HuH-7.5 (cell line): ENCODE measurements around the gene TESK2.
A peak's percentile ranks its signal among the peaks of the same experiment; 100 is the strongest.
"Not testable (repeated sequence)": the region's sequence is repeated elsewhere in the genome, so short reads cannot be mapped to it uniquely, and the experiment has no call there.

Source experiments
- DNase-seq: peaks from one replicate; pipeline ENCODE4 v3.0.0; 2011; ENCODE audit warnings: low spot score

The TESK2 gene

DNA sequence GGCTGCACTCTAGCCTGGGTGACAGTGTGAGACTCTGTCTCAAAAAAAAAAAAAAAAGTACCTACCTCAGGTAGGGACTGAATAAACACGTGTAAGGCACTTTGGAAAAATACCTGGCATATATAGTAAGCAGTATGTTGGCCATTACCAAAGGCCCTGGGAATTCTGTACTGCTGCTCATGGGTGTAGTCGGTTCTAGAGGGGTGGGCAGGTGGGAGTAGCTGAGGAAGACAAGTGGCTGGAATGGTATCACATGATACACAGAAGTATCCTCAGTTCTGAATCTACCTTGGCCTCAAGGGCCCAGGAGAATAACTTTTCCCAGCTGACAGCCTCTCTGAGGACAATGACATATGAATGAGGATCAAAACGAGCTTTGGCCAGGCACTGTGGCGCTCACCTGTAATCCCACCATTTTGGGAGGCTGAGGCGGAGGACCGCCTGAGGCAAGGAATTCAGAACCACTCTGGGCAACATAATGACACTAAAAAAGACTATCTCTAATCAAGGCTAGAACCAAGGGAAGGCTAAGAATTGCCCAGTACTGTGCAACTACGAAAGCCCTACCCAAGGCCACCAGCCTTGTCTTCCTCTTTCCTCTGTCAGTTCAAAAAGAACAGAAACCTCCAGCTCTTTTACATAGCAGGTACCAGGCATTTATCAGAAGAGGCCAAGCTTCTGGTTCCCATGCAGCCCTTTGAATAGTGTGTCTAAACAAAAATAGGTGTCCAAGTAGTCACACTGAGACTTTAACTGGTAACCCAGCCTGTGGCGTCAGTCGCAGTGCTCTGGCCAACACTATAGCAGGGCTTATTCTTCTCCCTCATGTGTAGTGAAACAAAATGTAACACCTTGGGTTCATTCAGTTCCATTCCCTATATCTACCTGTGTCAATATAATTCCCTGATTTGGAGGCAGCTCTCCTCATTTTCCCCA lies 19.3 kb upstream of the TESK2 start:
- DNase-seq: no peak

DNA sequence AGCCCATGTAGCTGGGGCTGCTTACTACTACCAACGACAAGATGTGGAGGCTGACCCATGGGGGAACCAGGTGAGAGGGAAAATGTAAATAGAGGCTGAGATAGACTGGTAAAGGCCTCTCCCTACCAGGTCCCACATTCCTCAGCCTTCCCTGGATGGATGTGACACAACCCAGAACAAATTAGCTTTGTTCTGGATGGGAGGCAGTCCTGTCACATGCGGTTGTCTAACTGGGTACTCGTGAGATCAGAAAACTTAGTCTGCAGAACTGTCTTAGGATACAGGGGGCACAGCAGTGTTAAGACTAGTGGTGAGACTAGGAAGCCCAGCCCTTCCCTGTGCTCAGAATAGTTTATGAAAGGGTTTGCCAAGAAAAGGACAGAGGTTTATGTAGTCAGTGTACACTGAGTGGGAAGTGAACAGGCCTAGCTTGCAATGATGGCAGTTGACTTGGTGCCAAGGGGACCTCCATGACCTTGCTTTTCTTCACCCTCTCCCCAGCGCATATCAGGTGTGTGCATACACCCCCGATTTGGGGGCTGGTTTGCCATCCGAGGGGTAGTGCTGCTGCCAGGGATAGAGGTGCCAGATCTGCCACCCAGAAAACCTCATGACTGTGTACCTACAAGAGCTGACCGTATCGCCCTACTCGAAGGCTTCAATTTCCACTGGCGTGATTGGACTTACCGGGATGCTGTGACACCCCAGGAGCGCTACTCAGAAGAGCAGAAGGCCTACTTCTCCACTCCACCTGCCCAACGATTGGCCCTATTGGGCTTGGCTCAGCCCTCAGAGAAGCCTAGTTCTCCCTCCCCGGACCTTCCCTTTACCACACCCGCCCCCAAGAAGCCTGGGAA lies 17.6 kb upstream of the TESK2 start:
- DNase-seq: no peak

DNA sequence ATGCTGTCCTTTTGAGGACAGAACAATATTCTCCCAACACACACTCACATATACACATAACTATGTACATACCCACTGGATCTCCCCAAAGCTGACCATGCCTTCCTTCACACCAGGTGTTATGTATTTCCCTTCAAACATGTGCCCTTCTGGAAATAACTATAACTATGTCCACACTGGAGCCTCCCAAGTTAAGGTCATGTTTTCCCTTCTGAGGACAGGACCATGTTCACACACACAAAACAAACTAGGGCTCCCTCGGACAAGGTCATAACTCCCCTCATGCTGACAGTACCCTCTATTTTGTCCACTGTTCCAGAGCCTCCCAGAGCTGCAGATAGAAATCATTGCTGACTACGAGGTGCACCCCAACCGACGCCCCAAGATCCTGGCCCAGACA lies 16.9 kb upstream of the TESK2 start:
- no peak for DNase-seq

DNA sequence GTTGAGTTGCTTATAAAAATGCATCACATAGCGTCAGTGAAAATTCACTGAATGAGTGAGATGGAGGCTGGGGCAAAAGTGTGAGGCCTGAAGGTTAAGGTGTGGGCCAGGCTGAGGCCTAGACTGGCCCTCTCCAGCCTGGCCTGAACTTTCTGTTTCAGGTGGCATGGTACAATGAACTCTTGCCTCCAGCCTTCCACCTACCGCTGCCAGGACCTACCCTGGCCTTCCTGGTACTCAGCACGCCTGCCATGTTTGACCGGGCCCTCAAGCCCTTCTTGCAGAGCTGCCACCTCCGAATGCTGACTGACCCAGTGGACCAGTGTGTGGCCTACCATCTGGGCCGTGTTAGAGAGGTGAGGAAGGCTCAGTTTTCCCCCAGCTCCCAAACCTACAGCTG lies 16.2 kb upstream of the TESK2 start:
- no peak for DNase-seq

DNA sequence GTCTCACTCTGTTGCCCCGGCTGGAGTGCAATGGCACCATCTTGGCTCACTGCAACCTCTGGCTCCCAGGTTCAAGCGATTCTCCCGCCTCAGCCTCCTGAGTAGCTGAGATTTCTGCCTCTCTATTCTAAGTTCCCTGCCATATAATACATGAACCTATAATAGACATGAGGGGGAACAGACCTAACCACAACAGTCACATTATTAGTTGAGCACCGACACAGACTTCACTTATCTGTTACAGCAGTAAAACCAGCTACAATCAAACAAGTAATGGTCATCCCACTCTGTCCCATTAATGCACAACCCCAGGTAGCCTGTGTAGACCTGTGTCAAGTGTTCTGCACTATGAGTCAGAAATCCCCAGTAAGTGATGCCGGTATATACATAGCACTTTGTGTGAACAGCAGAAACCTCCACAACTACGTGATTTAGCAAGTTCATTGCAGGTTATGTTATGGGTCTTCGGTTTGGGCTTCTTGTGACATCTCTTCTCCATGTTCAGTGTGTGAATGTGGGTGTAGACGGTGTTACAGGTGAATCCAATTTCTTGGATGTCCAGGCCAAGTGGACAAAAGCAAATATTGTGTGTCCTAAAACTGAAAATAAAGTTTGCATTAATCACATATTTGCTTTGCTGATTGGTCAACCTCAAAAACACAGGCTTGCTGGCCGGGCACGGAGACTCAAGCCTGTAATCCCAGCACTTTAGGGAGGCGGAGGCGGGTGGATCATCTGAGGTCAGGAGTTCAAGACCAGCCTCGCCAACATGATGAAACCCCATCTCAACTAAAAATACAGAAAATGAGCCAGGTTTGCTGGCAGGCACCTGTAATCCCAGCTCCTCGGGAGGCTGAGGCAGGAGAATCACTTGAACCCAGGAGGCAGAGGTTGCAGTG lies 12.7 kb upstream of the TESK2 start:
- no peak for DNase-seq

DNA sequence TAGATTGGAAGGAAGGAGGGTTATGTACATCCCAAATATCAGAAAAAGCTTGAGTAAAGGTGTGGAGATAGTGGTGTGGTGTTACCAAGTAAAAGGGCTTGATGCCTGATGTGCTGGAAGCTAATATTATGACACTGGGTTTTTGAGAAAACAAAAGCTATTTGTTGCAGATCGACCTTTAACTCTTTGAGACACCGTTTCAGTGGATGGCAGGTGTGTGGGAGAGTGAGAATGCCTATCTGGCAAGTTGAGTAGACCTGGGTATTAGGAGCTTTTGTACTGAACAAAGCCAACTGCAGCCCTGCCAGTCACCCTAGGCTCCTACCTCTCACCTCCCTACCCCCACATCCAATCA lies 10.5 kb upstream of the TESK2 start:
- DNase-seq: no peak

DNA sequence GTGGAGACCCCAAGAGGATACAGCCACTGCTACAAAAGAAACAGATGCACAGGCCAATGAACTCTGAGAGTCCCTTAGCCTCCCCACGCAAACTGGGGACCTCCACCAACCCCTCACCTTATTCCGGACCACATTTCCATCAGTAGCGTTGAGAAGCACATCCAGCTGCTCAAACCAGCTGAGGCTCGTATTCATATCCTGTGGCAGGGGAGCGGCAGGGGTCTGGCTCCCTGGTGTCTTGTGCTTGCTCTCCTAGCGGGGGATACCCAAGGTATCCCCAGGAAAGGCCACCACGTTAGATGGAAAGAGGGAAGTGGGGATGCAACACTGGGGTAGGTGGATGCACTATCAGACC lies 8.4 kb upstream of the TESK2 start:
- no peak for DNase-seq

DNA sequence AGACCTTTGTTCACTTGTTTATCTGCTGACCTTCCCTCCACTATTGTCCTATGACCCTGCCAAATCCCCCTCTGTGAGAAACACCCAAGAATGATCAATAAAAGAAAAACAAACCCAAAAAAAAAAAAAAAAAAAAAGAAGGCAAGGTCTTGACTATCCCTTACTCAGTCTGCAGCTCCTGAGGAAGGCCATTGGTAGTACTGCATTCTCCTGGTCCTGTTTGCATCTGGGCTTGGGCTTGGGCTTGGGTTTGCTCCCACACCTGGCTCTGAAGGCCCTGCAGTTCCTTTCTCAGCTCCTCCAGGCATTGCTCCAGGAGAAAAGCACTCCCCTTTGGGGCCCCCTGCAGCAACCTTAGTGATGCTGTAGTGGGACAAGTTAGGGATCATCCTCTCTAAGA lies 7.3 kb upstream of the TESK2 start:
- no peak for DNase-seq

DNA sequence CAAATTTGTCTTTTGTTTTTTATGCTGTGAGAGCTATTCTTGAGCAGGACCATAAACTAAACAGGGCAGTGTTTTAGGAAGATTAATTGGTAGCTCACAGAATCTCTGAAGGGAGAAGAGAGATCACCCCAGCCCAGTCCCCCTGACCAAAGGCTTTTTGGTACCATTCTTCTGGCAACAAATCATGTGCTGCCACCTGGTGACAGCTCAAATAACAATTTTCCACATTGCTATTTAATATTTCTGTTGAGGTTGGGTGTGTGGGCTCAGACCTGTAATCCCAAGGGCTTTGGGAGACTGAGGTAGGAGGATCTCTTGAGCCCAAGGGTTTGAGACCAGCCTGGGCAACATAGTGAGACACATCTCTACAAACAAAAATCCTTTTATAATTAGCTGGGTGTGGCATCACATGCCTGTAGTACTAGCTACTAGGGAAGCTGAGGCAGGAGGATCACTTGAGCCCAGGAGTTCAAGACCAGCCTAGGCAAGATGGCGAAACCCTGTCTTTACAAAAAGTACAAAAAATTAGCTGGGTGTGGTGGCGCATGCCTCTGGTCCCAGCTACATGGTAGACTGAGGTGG lies 2.2 kb upstream of the TESK2 start:
- peak; percentile 63 for DNase-seq

DNA sequence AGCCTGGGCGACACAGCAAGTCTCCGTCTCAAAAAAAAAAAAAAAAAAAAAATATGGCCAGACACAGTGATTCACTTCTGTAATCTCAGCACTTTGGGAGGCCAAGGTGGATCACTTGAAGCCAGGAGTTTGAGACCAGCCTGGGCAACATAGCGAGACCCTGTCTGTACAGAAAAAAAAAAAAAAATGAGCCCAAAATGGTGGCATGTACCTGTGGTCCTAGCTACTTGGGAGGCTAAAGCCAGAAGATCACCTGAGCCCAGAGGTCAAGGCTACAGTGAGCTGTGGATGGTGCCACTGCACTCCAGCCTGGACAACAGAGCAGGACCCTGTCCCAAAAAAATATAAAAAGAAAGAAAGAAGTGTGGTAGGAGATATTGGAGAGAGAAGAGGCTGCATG lies 1.7 kb upstream of the TESK2 start:
- DNase-seq: no peak

DNA sequence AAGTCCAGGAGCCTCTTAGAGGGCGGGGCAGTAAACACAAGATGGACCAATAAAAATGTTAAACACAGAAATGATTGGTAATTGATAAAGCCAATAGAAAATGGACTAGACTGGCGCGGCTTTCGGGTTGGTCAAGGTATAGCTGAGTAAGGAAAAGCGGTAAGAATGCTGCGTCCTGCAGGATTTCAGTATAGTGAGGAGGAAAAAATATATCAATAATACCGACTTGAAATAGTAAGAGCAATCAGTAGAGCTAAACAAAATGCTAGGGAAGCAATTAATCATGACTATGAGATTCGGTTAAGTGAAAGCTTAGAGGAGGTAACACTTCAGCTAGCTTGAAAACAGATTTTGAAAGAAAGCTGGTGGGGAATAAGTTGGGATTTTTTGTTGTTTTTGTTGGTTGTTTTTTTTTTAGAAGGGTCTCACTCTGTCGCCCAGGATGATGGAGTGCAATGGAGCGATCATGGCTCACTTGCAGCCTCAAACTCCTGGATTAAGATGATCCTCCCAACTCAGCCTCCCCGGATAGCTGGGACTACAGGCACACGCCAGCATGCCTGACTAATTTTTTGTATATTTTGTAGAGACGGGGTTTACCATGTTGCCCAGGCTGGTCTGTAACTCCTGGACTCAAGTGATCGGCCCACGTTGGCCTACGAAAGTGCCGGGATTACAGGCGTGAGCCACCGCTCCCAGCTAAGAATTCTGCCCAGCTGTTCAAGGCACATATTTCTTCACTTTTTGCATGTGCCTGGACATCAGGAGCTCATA lies 711 bp upstream of the TESK2 start:
- no peak for DNase-seq

DNA sequence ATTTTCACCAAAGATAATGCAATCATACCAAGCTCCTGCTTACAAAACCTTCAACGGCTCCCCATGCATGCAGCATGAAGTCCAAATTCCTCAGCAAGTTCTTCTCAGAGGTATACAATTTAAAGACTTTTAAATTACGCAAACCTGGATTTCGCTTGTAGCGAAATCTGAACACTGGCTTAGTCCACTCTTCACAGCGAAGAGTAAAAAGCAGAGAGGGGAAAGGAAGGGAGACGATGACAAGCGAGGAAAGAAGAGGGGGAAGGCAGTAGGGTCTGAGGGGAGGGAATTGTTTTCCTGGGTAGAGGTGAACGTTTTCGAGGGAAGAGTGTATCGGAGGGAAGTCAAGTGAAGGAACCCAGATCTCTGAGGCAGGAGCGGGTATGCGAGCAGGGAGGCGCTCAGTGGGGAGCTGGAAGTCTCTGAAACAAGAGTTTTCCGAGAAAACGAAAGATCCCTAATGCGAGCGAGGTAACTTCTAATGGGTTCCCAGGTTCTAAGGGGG lies 790 bp downstream of the TESK2 start:
- peak; percentile 39 for DNase-seq

DNA sequence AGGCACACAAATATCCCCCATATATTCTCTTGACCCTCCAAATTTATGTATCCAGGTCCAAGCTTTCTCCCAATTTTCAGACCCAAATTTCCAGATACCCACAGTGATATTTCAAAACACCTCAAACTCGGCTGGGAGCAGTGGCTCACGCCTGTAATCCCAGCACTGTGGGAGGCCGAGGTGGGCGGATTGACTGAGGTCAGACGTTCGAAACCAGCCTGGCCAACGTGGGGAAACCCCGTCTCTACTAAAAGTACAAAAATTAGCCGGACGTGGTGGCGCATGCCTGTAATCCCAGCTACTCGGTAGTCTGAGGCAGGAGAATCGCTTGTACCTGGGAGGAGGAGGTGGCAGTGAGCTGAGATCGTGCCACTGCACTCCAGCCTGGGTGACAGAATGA lies 1.6 kb downstream of the TESK2 start:
- not testable (repeated sequence) for DNase-seq

DNA sequence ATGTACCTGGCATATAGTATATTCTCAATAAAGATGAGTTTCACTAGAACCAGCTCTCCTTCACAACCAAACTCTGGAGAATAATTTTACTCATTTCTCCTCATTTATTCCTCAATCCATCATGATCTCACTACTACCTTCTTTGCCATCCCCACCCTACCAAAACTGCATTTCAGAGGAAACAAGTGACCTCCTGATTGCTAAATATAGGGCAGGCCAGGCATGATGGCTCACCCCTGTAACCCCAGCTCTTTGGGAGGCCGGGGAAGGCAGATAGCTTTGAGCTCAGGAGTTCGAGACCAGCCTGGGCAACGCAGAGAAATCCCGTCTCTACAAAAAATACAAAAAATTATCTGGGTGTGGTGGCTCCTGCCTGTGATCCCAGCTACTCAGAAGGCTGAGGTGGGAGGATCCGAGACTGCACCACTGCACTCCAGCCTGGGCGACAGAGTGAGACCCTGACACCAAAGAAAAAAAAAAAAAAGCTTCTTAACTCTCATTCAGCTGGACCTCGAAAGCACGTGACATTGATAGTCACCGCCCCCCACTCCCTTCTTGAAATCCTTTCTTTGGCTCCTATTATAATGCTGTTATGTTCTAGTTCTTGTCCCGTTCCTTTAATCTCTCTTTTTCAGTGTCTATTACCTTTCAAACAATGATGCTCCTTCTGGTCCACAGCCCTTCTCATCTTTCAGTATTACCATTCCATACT lies 2.1 kb downstream of the TESK2 start:
- no peak for DNase-seq

DNA sequence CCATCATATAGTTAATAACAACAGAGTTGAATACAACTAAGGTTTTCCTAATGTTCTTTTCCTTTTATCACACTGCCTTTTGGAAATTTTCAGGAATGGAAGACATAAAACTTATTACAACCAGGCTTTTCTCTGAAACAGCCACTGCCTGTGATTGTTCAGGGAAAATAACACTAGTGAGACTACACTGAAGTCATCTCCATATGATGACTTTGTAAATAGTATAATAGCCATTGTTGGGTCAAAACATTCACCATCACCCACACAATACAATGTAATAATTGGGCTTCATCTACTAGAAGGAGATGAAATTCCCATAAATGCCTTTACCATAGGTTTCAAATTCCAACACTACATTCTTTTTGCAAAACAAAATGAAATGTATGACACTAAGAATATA lies 5.0 kb downstream of the TESK2 start:
- no peak for DNase-seq

DNA sequence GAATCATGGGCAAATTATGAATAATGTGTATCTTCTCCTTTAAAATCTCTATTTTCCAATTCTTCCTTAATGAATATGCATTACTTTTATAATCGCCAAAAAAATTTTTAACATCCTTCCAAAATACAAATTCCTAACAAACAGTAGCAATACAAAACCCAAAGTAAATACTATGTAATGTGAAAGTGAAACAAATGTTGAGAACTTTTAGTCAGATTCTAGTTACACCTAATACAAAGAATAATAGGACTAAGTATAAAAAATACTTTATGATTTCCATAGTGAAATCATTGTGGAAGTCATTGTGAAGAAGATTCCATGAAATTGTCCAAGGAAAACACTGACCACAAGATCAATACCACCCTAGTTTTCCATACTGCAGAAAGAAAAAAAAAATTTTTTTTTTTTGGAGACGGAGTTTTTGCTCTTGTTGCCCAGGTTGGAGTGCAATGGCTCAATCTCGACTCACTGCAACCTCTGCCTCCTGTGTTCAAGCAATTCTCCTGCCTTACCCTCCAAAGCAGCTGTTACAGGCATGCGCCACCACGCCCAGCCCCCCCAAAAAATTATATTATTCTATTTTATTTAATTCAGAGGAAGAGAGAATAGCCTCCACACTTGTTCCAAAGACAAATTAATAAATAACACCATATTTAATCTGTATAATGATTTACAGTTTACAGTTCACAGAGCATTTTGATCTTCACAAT lies 11.8 kb downstream of the TESK2 start:
- DNase-seq: no peak

DNA sequence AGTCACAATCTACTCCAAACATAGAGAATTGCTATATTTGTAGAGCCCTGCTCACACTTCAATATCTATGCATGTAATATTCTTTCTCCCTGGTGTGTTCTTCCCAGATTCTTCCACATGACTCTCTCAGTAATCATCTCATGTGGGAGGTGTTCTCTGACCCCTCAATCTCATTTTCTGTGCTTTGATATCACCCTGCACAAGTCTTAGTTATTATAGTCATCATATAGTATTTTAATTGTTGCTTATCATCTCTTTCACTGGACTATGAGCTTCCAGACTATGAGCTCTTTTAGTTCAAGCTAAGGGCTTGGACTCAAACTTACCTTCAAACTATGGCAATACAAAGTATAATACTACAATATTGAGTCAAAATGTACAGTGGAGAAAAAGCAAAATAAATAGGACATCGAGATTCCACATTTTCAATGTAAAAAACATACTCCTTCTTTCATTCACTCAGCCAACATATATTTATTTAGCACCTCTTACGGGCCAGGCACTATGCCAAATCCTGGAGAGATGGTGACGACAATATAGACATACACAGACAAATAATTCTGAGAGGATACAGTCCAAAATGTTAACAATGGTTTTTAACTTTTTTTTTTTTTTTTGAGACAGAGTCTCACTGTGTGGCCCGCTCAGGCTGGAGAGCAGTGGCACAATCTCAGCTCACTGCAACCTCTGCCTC lies 12.7 kb downstream of the TESK2 start:
- DNase-seq: no peak

DNA sequence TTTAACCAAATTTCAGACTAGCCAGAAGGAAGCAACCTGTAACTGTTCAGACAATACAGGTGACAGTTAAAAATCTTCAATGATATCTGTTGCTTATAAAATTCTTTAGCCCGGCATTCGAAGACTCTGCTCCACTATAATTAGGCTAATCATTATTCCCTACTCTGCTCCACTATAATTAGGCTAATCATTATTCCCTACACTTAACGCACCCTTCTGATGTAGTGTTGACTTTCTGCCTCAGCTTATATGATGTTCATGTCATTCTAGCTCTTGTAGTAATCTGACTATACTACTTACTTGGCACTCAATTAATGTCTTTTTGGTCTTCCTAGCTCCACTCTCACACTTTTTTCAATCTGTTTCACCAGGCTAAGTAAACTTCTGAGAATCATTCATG lies 13.3 kb downstream of the TESK2 start:
- no peak for DNase-seq

DNA sequence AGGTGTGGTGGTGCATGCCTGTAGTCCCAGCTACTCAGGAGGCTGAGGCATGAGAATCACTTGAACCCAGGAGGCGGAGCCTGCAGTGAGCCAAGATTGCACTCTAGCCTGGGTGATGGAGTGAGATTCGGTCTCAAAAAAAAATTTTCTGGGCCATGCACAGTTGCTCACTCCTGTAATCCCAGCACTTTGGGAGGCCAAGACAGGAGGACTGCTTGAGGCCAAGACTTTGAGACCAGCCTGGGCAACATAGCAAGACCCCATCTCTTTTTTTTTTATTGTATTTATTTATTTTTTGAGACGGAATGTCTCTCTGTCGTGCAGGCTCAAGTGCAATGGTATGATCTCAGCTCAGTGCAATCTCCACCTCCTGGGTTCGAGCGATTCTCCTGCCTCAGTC lies 16.8 kb downstream of the TESK2 start:
- DNase-seq: not testable (repeated sequence)
